Lower leg skin (tissue), 4 donors: ENCODE measurements around the gene HIBCH. TPM values are rescaled to one million over a fixed set of nuclear protein-coding genes. Genes with fewer than 3 reads are reported as not detected.

ENCODE experiments used
- DNase-seq, 2 donors: peaks; one replicate each; pipeline ENCODE4 v3.0.0-alpha.2; 2019; ENCODE audit warnings: low spot score in 2 of 2
- H3K4me3 ChIP-seq: fragments of 200-600 bp; sonication (generic); 2 replicates; pipeline ENCODE4 v1.5.1; 2017; ENCODE audit warnings: mild to moderate bottlenecking, low read depth; ENCODE audit not compliant: poor library complexity, severe bottlenecking
- CTCF ChIP-seq, 3 donors: fragments of 450-650 bp; IDR thresholded peaks; one replicate each; pipeline ENCODE4 v1.5.1; 2016; ENCODE audit warnings: antibody characterized with exemption in 3 of 3, mild to moderate bottlenecking in 3 of 3, moderate library complexity in 2 of 3
- POLR2A ChIP-seq, 2 donors: fragments of 450-650 bp; IDR thresholded peaks; one replicate each; pipeline ENCODE4 v1.6.1; 2016 to 2017; ENCODE audit warnings: antibody characterized with exemption in 2 of 2, mild to moderate bottlenecking in 1 of 2, moderate library complexity in 1 of 2
- WGBS, 2 donors: methylation state at CpG; one replicate each; pipeline ENCODE4 v1.1.5; 2018; 5-methylcytosine and 5-hydroxymethylcytosine counted together
- intact Hi-C: fragments of 100-400 bp; cut with DNase I; formaldehyde crosslinking; loops from one replicate; pipeline ENCODE4 v1.15.0; 2023; ENCODE audit warnings: low total_unique reads
- total RNA-seq, 4 donors: library from RNA; depleted of rRNA; stranded (reverse); fragments of >200 nt; gene quantifications; one replicate each; pipeline ENCODE4 v1.1.0, GENCODE V29; 2016

HIBCH gene, protein sequence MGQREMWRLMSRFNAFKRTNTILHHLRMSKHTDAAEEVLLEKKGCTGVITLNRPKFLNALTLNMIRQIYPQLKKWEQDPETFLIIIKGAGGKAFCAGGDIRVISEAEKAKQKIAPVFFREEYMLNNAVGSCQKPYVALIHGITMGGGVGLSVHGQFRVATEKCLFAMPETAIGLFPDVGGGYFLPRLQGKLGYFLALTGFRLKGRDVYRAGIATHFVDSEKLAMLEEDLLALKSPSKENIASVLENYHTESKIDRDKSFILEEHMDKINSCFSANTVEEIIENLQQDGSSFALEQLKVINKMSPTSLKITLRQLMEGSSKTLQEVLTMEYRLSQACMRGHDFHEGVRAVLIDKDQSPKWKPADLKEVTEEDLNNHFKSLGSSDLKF
- 10 to 100 TPM; 10.0 to 21.4 (median 18.4) TPM for total RNA-seq

DNA sequence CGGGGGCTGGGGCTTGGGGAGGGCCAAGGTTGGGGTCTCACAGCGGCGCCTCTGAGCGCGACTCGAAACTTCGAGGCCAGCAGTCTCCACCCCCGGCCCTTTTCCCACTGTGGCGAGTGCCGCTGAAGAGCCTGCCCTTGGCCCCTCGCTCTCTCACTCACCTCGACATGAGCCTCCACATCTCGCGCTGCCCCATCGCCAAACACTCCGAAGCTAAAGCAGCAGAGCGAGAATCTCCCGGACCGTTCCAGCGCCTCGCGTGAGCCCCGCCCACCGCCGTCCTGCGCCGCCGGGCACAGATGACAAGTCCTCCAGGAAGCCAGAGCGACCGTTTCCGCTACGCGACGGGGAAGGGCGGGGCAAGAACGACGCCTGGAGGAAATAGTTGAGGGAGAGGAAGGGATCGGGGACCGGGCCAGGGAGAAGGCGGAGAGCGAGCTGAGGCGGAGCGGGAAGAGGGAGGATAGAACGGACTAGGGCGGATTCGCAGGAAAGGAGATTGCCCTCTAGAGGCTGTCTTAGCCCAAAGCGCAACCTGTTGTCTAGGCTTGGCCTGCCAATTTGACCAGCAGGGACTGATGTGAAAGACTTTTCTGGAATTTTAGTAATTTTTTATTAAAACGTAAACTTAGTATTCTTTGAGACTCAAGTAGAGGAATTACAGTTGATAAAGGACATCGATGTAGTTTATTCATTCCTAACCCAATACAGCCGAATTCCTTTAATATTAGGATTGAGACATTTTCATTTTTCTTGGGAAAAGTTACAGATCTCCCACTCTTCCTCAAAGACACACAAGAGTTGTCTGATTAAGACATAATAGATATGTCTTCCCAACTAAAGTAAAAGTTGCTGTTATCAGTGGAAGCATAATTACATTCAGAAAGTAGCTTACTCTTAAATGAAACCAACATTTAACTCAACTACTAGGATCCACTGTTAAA lies at the start of gene HIBCH:
Gene HIBCH (minus strand): TSS at position 272 of the 944 bp plus-strand sequence. CDS start 76 bp downstream, at position 196.
- intact Hi-C loops = no loop called here
- peak; percentile 98 to 100 for DNase-seq
- WGBS, 2 donors = 1 to 2% methylated on average over 46 to 50 of the region's 50 CpGs

DNA sequence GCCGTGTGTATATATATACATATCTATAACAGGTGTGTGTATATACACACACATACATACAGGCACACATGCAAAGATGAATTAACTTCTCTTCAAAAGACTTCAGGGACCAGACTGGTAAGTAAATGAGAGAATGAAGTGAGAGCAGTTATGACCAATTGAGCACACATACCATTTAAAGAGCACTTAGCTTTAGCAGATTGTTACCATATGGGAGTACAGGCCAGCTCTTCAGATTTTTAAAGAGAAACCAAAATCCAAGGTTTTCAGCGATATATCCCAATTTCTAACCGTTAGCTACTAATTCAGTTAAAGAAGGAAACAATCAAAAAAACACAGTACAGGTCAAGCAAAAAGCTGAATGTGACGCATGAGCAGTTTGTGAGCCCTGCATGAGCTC lies 47.5 kb upstream of the HIBCH start:
- WGBS, 2 donors = 82 to 87% methylated on average over 4 of the region's 4 CpGs
- H3K4me3 ChIP-seq = no peak overlapping the region
- TF ChIP-seq POLR2A (IDR thresholded peaks at IDR 0.05) (no peak), CTCF (IDR thresholded peaks at IDR 0.05) (no peak)
- intact Hi-C loops = no loop called here
- DNase-seq = no peak

More for the DNA sequence above, at the start of gene HIBCH:
- peak in 1 of 3 donors; percentile 76 for TF ChIP-seq CTCF (IDR thresholded peaks at IDR 0.05)
- TF ChIP-seq POLR2A (IDR thresholded peaks at IDR 0.05) = no peak
- peak within 1 kb of the TSS; percentile 50 for H3K4me3 ChIP-seq

DNA sequence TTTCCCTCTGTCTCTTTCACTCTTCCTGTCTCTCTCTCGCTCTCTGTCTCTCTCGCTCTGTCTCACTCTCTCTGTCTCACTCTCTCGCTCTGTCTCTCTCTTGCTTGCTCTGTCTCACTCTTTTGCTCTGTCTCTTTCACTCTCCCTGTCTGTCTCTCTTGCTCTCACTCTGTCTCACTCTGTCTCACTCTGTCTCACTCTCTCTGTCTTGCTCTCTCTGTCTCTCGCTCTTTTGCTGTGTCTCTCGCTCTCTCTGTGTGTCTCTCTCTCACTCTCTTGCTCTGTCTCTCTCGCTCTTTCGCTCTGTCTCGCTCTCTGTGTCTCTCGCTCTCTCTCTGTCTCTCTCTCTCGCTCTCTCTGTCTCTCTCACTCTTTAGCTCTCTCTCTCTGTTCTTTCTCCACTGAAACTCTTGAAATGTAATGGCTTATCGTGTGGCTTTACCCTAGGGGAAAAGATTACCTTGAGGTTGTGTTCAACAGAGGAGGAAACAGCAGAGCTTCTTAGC lies 46.7 kb upstream of the HIBCH start:
- H3K4me3 ChIP-seq = no peak overlapping the region
- intact Hi-C loops = no loop called here

GRCh38 chr2:190365499-190366204 lies 46.0 kb upstream of the HIBCH start:
- intact Hi-C loops = no loop called here
- no peak for DNase-seq
- 94 to 99% methylated on average over 19 of the region's 19 CpGs for WGBS, 2 donors
- TF ChIP-seq CTCF (IDR thresholded peaks at IDR 0.05) (no peak), POLR2A (IDR thresholded peaks at IDR 0.05) (no peak)
- H3K4me3 ChIP-seq = no peak overlapping the region

More for the DNA sequence above, 46.7 kb upstream of the HIBCH start:
- WGBS, 2 donors = 93 to 97% methylated on average over 11 of the region's 11 CpGs
- TF ChIP-seq CTCF (IDR thresholded peaks at IDR 0.05) (no peak), POLR2A (IDR thresholded peaks at IDR 0.05) (no peak)
- DNase-seq = no peak

DNA sequence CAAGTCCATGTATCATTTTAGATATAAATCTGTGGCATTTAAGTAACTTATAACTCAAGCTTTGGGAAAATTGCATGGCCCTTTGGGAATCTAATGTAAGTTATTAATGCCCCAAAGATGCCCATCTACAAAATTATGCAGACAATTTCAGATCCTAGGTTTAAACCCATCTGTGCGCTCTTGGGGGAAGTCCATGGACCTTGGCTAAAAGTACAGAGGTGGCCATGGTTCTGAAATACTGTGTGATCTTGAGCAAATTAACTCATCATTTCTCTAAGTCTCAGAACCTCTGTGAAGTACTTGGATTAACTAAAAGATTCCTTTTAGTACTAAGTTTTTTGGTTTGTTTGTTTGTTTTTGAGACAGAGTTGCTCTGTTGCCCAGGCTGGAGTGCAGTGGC lies 43.3 kb upstream of the HIBCH start:
- no peak overlapping the region for H3K4me3 ChIP-seq
- intact Hi-C loops = no loop called here
- WGBS, 2 donors = 94 to 100% methylated on average over 1 of the region's 1 CpG
- DNase-seq = no peak
- TF ChIP-seq POLR2A (IDR thresholded peaks at IDR 0.05) (no peak), CTCF (IDR thresholded peaks at IDR 0.05) (no peak)
